Smooth muscle cell (in vitro differentiated cells): ENCODE data around the gene SETD2. TPM values are rescaled to one million over a fixed set of nuclear protein-coding genes. Genes with fewer than 3 reads are reported as not detected.

ENCODE experiments used
- DNase-seq: peaks from one replicate; lab custom pipeline; 2025; ENCODE audit not compliant: unreplicated experiment; lab: John Stamatoyannopoulos, UW
- H2AFZ ChIP-seq: fragments of 200-600 bp; sonication (generic); 2 replicates; pipeline ENCODE4 v1.6.0; 2016; ENCODE audit warnings: antibody characterized with exemption, low read depth, mild to moderate bottlenecking
- H3F3A ChIP-seq: fragments of 200-600 bp; sonication (generic); 2 replicates; pipeline ENCODE4 v1.6.0; 2017; ENCODE audit warnings: antibody characterized with exemption, low read depth
- H3K27ac ChIP-seq: fragments of 200-600 bp; sonication (generic); 2 replicates; pipeline ENCODE4 v1.5.1; 2016; ENCODE audit warnings: low read depth, mild to moderate bottlenecking
- H3K27me3 ChIP-seq: fragments of 200-600 bp; sonication (generic); 2 replicates; pipeline ENCODE4 v1.6.1; 2016; ENCODE audit warnings: low read depth, mild to moderate bottlenecking
- H3K36me3 ChIP-seq: fragments of 200-600 bp; sonication (generic); 2 replicates; pipeline ENCODE4 v1.5.1; 2016; ENCODE audit warnings: low read depth
- H3K4me1 ChIP-seq: fragments of 200-600 bp; sonication (generic); 2 replicates; pipeline ENCODE4 v1.5.1; 2016; ENCODE audit warnings: low read depth
- H3K4me2 ChIP-seq: fragments of 200-600 bp; sonication (generic); 2 replicates; pipeline ENCODE4 v1.6.0; 2016; ENCODE audit warnings: mild to moderate bottlenecking
- H3K4me3 ChIP-seq: fragments of 200-600 bp; sonication (generic); 2 replicates; pipeline ENCODE4 v1.5.1; 2016; ENCODE audit warnings: mild to moderate bottlenecking
- H3K79me2 ChIP-seq: fragments of 200-600 bp; sonication (generic); 2 replicates; pipeline ENCODE4 v1.6.0; 2016; ENCODE audit warnings: low read depth, mild to moderate bottlenecking
- H3K9ac ChIP-seq: fragments of 200-600 bp; sonication (generic); 2 replicates; pipeline ENCODE4 v1.6.0; 2016; ENCODE audit warnings: low read depth
- H3K9me3 ChIP-seq: fragments of 200-600 bp; sonication (generic); replicated peaks from 2 replicates; pipeline ENCODE4 v1.5.1; 2016; ENCODE audit warnings: low read depth
- H4K20me1 ChIP-seq: fragments of 200-600 bp; sonication (generic); 2 replicates; pipeline ENCODE4 v1.6.0; 2016; ENCODE audit warnings: low read depth
- WGBS: methylation state at CpG from one replicate; pipeline ENCODE4 v1.1.7; 2016; ENCODE audit warnings: low lambda C conversion rate; 5-methylcytosine and 5-hydroxymethylcytosine counted together
- polyA plus RNA-seq: library from polyadenylated mRNA; unstranded; fragments of >200 nt; fragmentation: Nextera tagmentation; extraction: Ambion mirVana; gene quantifications from 2 replicates; pipeline ENCODE4 v1.2.1, GENCODE V29; 2016
- total RNA-seq: library from RNA; depleted of rRNA; stranded (reverse); fragments of >200 nt; gene quantifications from 2 replicates; pipeline ENCODE4 v1.2.3, GENCODE V29; 2014
- TF ChIP-seq, protein P1 (sequence below): fragments of 200-600 bp; sonication (generic); IDR thresholded peaks from 2 replicates; pipeline ENCODE4 v1.5.1; 2017; ENCODE audit warnings: borderline replicate concordance, mild to moderate bottlenecking, antibody characterized with exemption; ENCODE audit not compliant: insufficient read depth, poor library complexity, severe bottlenecking

The SETD2 gene
- total and polyA plus RNA-seq, 2 experiments from 2014 or later = 8.3 to 28.4 TPM

DNA sequence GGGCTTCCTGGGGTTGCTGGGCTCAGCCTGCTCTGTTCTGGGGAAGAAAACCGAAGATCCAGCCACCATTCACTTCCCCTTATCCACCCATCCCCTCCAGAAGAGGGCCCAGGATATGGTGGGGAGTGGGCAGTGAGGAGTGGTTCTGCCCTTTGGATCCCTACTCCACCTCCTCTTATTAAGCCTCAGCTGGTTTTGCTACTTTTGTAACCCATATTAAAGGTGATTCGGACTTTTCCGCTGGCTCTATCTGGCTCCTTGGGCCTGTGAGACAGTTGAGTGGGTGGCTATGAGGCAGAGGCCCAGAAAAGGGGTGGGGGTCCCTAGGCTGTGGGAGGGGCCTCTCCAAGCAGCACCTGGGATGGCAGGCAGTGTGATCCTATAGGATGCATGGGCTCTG lies 150.7 kb downstream of the SETD2 start:
- Histone ChIP-seq H3K4me3 (no peak overlapping the region), H3K27ac (no peak overlapping the region), H3F3A (peaks cover 39% of the 10 kb centered on the region), H3K27me3 (no peaks in the 10 kb centered on the region), H3K9me3 (no peaks in the 10 kb centered on the region), H3K79me2 (no peaks in the 10 kb centered on the region), H3K4me1 (peaks cover 16% of the 10 kb centered on the region), H3K4me2 (no peak overlapping the region), H2AFZ (no peak overlapping the region), H3K9ac (no peak overlapping the region), H4K20me1 (peaks cover 28% of the 10 kb centered on the region), H3K36me3 (no peaks in the 10 kb centered on the region)
- 97% methylated on average over 3 of the region's 3 CpGs for WGBS
- no peak for DNase-seq
- TF ChIP-seq, protein P1, sequence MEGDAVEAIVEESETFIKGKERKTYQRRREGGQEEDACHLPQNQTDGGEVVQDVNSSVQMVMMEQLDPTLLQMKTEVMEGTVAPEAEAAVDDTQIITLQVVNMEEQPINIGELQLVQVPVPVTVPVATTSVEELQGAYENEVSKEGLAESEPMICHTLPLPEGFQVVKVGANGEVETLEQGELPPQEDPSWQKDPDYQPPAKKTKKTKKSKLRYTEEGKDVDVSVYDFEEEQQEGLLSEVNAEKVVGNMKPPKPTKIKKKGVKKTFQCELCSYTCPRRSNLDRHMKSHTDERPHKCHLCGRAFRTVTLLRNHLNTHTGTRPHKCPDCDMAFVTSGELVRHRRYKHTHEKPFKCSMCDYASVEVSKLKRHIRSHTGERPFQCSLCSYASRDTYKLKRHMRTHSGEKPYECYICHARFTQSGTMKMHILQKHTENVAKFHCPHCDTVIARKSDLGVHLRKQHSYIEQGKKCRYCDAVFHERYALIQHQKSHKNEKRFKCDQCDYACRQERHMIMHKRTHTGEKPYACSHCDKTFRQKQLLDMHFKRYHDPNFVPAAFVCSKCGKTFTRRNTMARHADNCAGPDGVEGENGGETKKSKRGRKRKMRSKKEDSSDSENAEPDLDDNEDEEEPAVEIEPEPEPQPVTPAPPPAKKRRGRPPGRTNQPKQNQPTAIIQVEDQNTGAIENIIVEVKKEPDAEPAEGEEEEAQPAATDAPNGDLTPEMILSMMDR = no peak

DNA sequence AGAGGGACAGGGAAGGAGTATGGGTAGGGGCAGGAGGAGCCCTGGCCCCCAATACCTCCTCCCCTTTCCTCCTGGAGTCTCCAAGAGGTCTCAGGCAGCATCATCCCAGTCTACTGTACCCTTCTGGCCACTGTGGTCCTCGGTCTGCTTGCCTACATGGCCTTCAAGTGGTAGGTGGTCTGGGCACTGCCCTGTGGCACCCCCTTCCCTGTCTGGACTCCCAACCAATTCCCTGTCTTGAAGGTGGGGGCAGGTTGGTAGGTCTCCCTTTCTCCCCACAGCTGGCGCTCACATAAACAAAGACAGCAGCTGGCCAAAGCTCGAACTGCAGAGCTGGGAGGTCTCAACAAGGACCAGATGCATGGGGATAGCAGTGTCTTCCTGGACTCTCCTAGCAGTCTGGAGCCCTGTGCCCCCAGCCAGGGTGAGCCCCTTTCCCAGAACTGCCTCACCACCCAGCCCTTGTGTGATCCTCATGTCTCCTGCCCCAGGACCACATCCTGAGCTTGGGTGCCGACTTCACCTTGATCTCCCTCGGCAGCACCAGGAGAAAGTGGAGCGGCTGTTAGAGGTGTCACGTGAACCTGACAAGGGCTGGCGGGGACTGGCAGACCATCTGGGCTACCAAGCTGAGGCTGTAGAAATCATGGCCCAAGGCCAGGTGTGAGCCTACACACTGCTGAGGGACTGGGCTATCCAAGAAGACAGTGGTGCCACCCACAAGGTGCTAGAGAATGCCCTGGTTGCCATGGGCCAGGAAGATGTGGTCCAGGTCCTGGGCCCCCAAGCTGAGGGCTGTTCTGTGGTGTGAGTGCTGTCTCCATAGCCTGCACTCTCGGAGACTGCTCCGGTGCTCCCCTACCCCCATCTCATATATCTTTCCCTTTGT lies 151.3 kb downstream of the SETD2 start:
- peaks cover 34% of the 10 kb centered on the region for H3F3A ChIP-seq
- H3K4me2 ChIP-seq = no peak overlapping the region
- no peaks in the 10 kb centered on the region for H3K27me3 ChIP-seq
- no peak overlapping the region for H3K27ac ChIP-seq
- H3K36me3 ChIP-seq = no peaks in the 10 kb centered on the region
- H4K20me1 ChIP-seq = peaks cover 21% of the 10 kb centered on the region
- H2AFZ ChIP-seq = no peak overlapping the region
- DNase-seq = no peak
- no peak overlapping the region for H3K4me3 ChIP-seq
- 97% methylated on average over 10 of the region's 10 CpGs for WGBS
- no peak overlapping the region for H3K9ac ChIP-seq
- TF ChIP-seq, protein P1 = no peak
- peaks cover 16% of the 10 kb centered on the region for H3K4me1 ChIP-seq
- no peaks in the 10 kb centered on the region for H3K79me2 ChIP-seq
- H3K9me3 ChIP-seq = no peaks in the 10 kb centered on the region

DNA sequence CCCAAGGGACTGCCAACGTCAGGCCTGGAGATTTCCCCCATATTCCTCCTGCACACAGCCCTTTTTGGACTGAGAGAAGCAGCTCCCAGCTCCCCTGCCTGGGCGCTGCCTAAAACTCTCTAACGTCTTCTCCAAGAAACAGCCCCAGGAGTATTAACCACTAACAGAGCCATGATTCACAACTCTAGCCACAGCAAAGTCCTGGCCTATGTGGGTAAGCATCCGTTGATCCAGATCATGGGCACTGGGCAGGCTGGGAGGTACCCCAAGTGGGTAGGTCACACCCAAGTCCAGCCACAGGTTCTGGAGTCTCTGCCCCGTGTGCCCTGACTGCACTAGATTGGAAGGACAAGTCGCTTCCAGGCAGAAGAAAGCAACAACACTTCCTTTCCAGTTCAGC lies 152.5 kb downstream of the SETD2 start:
- Histone ChIP-seq H3K9ac (no peak overlapping the region), H3K4me3 (no peak overlapping the region), H3K4me1 (peaks cover 13% of the 10 kb centered on the region), H3K36me3 (no peaks in the 10 kb centered on the region), H3K27ac (no peak overlapping the region), H3K9me3 (no peaks in the 10 kb centered on the region), H3K4me2 (no peak overlapping the region), H2AFZ (no peak overlapping the region), H3K27me3 (no peaks in the 10 kb centered on the region), H3F3A (peaks cover 28% of the 10 kb centered on the region), H3K79me2 (no peaks in the 10 kb centered on the region), H4K20me1 (peaks cover 10% of the 10 kb centered on the region)
- TF ChIP-seq, protein P1 = no peak
- 94% methylated on average over 6 of the region's 6 CpGs for WGBS
- no peak for DNase-seq
